K562 (cell line): ENCODE results near the gene MED29. TPM values are rescaled to one million over a fixed set of nuclear protein-coding genes. Genes with fewer than 3 reads are reported as not detected.

ENCODE experiments used
- CXXC5 ChIP-seq: fragments of 250-450 bp; sonication (Bioruptor Pico); IDR thresholded peaks from 2 replicates; pipeline ENCODE4 v1.8.0; 2022; ENCODE audit warnings: inconsistent platforms, mild to moderate bottlenecking, moderate library complexity
- DMBX1 ChIP-seq: fragments of 250-450 bp; sonication (Bioruptor Pico); IDR thresholded peaks from 2 replicates; pipeline ENCODE4 v1.8.0; 2022; ENCODE audit warnings: inconsistent platforms, mild to moderate bottlenecking, moderate library complexity, borderline replicate concordance
- HEY1 ChIP-seq: fragments of 250-450 bp; sonication (Bioruptor Pico); IDR thresholded peaks from 2 replicates; pipeline ENCODE4 v1.5.0; 2020; ENCODE audit warnings: mild to moderate bottlenecking, moderate library complexity, borderline replicate concordance
- KLF10 ChIP-seq: fragments of 250-450 bp; sonication (Bioruptor Pico); IDR thresholded peaks from 2 replicates; pipeline ENCODE4 v1.6.1; 2021; ENCODE audit warnings: matching md5 sums
- L3MBTL2 ChIP-seq: fragments of 450-650 bp; IDR thresholded peaks from 2 replicates; pipeline ENCODE4 v1.6.1; 2016; ENCODE audit warnings: mild to moderate bottlenecking, moderate library complexity
- PCBP1 ChIP-seq: fragments of 200-400 bp; formaldehyde crosslinking; IDR thresholded peaks from 2 replicates; pipeline ENCODE4 v1.6.1; 2018; ENCODE audit warnings: mild to moderate bottlenecking, low read depth, low read length; ENCODE audit not compliant: poor library complexity, severe bottlenecking
- ZKSCAN8 ChIP-seq: fragments of 200-800 bp; sonication (Bioruptor generic); IDR thresholded peaks from 2 replicates; pipeline ENCODE4 v1.6.1; 2016; ENCODE audit warnings: missing genetic modification characterization, missing compliant biosample characterization
- ZNF644 ChIP-seq: fragments of 200-800 bp; sonication (Bioruptor generic); IDR thresholded peaks from 2 replicates; pipeline ENCODE4 v1.6.1; 2016; ENCODE audit warnings: low read depth, missing genetic modification characterization, missing compliant biosample characterization
- ZNF830 ChIP-seq: fragments of 250-450 bp; sonication (Bioruptor Pico); IDR thresholded peaks from 2 replicates; pipeline ENCODE4 v1.5.0; 2021; ENCODE audit warnings: mild to moderate bottlenecking
- polyA plus RNA-seq, 8 experiments: library from polyadenylated mRNA; depleted of rRNA in 4 of 8; stranded (reverse) in 5 of 8; unstranded in 3 of 8; fragments of >200 nt; fragmentation: Nextera tagmentation in 2 of 8; fragmentation: Illumina TruSeq in 1 of 8; extraction: Ambion mirVana in 2 of 8; extraction: Trizol in 1 of 8; gene quantifications; 2 replicates each; pipeline versions ENCODE4 v1.2.1 to v1.2.3, GENCODE V29; 2011 to 2014; ENCODE audit warnings: inconsistent platforms in 1 of 8, missing spikeins in 1 of 8
- total RNA-seq, 7 experiments: library from RNA; depleted of rRNA in 6 of 7; stranded (reverse); fragments of >200 nt in 6 of 7; fragmentation: Illumina TruSeq in 2 of 7; extraction: Trizol in 2 of 7; gene quantifications; 2 replicates each; pipeline versions ENCODE4 v1.2.1 to v1.2.3, GENCODE V29; 2011 to 2021; ENCODE audit warnings: low replicate concordance in 1 of 7
- TF ChIP-seq, protein P1 (sequence below), 2 experiments: fragments of 450-650 bp; formaldehyde crosslinking in 1 of 2; IDR thresholded peaks; 2 replicates each; pipeline versions ENCODE4 v1.4.0 to v1.6.1; 2014 to 2020; ENCODE audit warnings: mild to moderate bottlenecking in 2 of 2, borderline replicate concordance in 1 of 2, low read depth in 1 of 2
- TF ChIP-seq, protein P2 (sequence below): fragments of 250-450 bp; sonication (Bioruptor Pico); IDR thresholded peaks from 2 replicates; pipeline ENCODE4 v1.8.0; 2022; ENCODE audit warnings: inconsistent platforms
- TF ChIP-seq, protein P3 (sequence below): fragments of 250-450 bp; sonication (Bioruptor Pico); IDR thresholded peaks from 2 replicates; pipeline ENCODE4 v1.8.0; 2021; ENCODE audit warnings: moderate library complexity, mild to moderate bottlenecking, inconsistent platforms
- TF ChIP-seq, protein P4 (sequence below), 2 experiments: IDR thresholded peaks; 2 replicates each; pipeline ENCODE4 v1.6.1; 2011; ENCODE audit warnings: borderline replicate concordance in 1 of 2, control low read depth in 1 of 2, low read depth in 1 of 2, low read length in 1 of 2, mild to moderate bottlenecking in 1 of 2, mixed read lengths in 1 of 2, moderate library complexity in 1 of 2; ENCODE audit not compliant: insufficient read depth in 1 of 2, insufficient read length in 1 of 2, poor library complexity in 1 of 2, severe bottlenecking in 1 of 2; ENCODE audit errors: extremely low read depth in 1 of 2

MED29 gene
- total and polyA plus RNA-seq, 9 of the 15 experiments (the other 6 are each of a cell fraction or from before 2014, with no cell fraction given), result 1.8 to 22.6 (median 12.4) TPM

DNA sequence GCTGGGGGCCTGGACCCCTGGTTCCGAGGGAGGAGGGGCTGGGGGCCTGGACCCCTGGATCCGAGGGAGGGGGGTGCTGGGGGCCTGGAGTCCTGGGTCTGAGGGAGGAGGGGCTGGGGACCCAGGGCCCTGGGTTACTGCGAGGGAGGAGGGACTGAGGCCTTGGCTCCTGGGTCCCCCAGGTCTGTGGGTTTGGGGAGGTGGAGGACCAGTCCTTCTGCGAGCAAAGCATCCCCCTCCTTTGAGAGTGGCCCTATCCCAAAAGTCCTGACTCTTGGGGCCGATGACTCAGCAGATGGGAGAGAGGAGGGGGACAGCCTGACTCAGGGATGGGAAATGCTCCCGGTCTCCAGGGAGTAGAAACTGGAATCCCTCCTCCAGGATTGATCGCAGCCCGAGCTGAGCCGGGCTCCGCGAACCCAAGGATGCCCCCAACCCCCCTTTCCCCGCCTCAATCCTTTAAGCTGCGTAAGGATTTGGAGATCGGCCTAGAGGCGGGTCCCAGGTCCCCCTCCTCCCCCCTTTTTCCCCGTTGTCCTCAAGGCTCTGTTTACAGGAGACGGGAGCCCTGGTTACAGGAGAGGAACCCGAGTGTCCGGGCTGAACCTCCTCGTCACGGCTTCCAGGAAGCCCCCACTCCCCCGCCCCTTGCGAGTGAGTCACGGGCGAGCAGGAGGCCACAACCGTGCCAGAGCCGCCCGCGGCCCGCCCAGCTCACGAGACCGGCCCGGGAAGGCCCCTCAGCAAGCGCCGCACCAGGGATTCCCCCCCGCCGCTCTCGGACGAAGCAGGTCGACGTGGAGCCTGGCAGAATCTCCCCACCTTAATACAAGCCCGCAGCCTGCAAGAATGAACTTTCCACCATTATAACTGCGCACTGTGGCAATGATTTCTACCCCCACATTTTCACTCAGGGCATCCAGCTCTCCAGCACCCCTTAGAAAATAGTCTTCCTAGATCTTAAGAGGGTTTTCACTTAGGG is 12.4 kb downstream of the MED29 start (continued):
- TF ChIP-seq, protein P1, sequence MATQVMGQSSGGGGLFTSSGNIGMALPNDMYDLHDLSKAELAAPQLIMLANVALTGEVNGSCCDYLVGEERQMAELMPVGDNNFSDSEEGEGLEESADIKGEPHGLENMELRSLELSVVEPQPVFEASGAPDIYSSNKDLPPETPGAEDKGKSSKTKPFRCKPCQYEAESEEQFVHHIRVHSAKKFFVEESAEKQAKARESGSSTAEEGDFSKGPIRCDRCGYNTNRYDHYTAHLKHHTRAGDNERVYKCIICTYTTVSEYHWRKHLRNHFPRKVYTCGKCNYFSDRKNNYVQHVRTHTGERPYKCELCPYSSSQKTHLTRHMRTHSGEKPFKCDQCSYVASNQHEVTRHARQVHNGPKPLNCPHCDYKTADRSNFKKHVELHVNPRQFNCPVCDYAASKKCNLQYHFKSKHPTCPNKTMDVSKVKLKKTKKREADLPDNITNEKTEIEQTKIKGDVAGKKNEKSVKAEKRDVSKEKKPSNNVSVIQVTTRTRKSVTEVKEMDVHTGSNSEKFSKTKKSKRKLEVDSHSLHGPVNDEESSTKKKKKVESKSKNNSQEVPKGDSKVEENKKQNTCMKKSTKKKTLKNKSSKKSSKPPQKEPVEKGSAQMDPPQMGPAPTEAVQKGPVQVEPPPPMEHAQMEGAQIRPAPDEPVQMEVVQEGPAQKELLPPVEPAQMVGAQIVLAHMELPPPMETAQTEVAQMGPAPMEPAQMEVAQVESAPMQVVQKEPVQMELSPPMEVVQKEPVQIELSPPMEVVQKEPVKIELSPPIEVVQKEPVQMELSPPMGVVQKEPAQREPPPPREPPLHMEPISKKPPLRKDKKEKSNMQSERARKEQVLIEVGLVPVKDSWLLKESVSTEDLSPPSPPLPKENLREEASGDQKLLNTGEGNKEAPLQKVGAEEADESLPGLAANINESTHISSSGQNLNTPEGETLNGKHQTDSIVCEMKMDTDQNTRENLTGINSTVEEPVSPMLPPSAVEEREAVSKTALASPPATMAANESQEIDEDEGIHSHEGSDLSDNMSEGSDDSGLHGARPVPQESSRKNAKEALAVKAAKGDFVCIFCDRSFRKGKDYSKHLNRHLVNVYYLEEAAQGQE (IDR thresholded peaks at IDR 0.05; ENCODE audit: borderline replicate concordance), result no peak; the same call in 1 of the 2 replicates
- TF ChIP-seq, protein P1 (CRISPR knock-in tag; IDR thresholded peaks at IDR 0.05; ENCODE audit: low read depth), result no peak
- TF ChIP-seq ZNF644 (tag) (no peak), CXXC5 (CRISPR knock-in tag) (peak; percentile 91), PCBP1 (no peak), L3MBTL2 (peak; percentile 70; the same call in 1 of the 2 replicates), HEY1 (no peak), ZKSCAN8 (no peak), KLF10 (CRISPR knock-in tag) (no peak), ZNF830 (0 out of 2 replicates have a peak, but pooled peaks have one; percentile 52), DMBX1 (no peak)
- TF ChIP-seq, protein P2, sequence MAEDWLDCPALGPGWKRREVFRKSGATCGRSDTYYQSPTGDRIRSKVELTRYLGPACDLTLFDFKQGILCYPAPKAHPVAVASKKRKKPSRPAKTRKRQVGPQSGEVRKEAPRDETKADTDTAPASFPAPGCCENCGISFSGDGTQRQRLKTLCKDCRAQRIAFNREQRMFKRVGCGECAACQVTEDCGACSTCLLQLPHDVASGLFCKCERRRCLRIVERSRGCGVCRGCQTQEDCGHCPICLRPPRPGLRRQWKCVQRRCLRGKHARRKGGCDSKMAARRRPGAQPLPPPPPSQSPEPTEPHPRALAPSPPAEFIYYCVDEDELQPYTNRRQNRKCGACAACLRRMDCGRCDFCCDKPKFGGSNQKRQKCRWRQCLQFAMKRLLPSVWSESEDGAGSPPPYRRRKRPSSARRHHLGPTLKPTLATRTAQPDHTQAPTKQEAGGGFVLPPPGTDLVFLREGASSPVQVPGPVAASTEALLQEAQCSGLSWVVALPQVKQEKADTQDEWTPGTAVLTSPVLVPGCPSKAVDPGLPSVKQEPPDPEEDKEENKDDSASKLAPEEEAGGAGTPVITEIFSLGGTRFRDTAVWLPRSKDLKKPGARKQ (CRISPR knock-in tag), result no peak
- TF ChIP-seq, protein P3, sequence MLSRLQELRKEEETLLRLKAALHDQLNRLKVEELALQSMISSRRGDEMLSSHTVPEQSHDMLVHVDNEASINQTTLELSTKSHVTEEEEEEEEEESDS (CRISPR knock-in tag), result no peak
- TF ChIP-seq, protein P4, sequence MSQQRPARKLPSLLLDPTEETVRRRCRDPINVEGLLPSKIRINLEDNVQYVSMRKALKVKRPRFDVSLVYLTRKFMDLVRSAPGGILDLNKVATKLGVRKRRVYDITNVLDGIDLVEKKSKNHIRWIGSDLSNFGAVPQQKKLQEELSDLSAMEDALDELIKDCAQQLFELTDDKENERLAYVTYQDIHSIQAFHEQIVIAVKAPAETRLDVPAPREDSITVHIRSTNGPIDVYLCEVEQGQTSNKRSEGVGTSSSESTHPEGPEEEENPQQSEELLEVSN (IDR thresholded peaks at IDR 0.05; ENCODE audit: borderline replicate concordance in 1 of 2, extremely low read depth in 1 of 2, insufficient read depth in 1 of 2, insufficient read length in 1 of 2, low read depth in 1 of 2, low read length in 1 of 2, poor library complexity in 1 of 2, severe bottlenecking in 1 of 2), result peak; percentile 31 to 82
